Effector memory CD8-positive, alpha-beta T cell (primary cell): ENCODE data around the gene CCNH.

Experiments used
- ATAC-seq: fragments of 150-1000 bp; cut with Tn5 transposase; replicated peaks from 2 replicates; pipeline ENCODE4 v1.10.0; 2021; ENCODE audit warnings: mild to moderate bottlenecking, moderate library complexity
- DNase-seq, 3 experiments: peaks; one replicate each; pipeline ENCODE4 v3.0.0; 2021
- H3K27ac Mint-ChIP-seq, 2 donors: one replicate each; pipeline ENCODE4 v1.8.0; 2022; ENCODE audit warnings: mild to moderate bottlenecking in 2 of 2, mixed read lengths in 2 of 2, moderate library complexity in 2 of 2
- H3K27me3 Mint-ChIP-seq, 2 donors: one replicate each; pipeline ENCODE4 v1.8.0; 2022; ENCODE audit warnings: mixed read lengths in 2 of 2
- H3K36me3 Mint-ChIP-seq: one replicate; pipeline ENCODE4 v1.8.0; 2022; ENCODE audit warnings: mild to moderate bottlenecking, moderate library complexity, mixed read lengths; ENCODE audit not compliant: insufficient read depth
- H3K4me1 Mint-ChIP-seq, 2 donors: one replicate each; pipeline ENCODE4 v1.8.0; 2022; ENCODE audit warnings: low read depth in 2 of 2, mixed read lengths in 2 of 2
- H3K4me3 Mint-ChIP-seq, 2 donors: one replicate each; pipeline ENCODE4 v1.8.0; 2022; ENCODE audit warnings: mild to moderate bottlenecking in 2 of 2, mixed read lengths in 2 of 2, moderate library complexity in 2 of 2
- H3K9me3 Mint-ChIP-seq, 2 donors: one replicate each; pipeline ENCODE4 v1.8.0; 2022; ENCODE audit warnings: mixed read lengths in 2 of 2

The CCNH gene

GRCh38 chr5:87398981-87399614 is 13.6 kb downstream of the CCNH start:
- Mint-ChIP-seq H3K36me3 (peaks cover 94% of the 10 kb centered on the region), H3K27ac (peak overlapping the region; percentile 72 to 87), H3K9me3 (no peaks in the 10 kb centered on the region), H3K4me3 (no peak overlapping the region), H3K27me3 (no peaks in the 10 kb centered on the region), H3K4me1 (peaks cover 8 to 15% of the 10 kb centered on the region in 2 donors)
- DNase-seq (no peak), ATAC-seq (no peak)

GRCh38 chr5:87394411-87395165 is 18.1 kb downstream of the CCNH start:
- Mint-ChIP-seq H3K9me3 (no peaks in the 10 kb centered on the region), H3K36me3 (peaks cover 98% of the 10 kb centered on the region), H3K4me3 (no peak overlapping the region), H3K4me1 (peaks cover 14 to 28% of the 10 kb centered on the region in 2 donors), H3K27me3 (no peaks in the 10 kb centered on the region), H3K27ac (peak overlapping the region in 1 of 2 donors; percentile 19)
- ATAC-seq (no peak), DNase-seq (no peak)

- H3K27ac Mint-ChIP-seq = peak overlapping the region in 1 of 2 donors; percentile 47
- no peaks in the 10 kb centered on the region for H3K9me3 Mint-ChIP-seq
- H3K27me3 Mint-ChIP-seq = no peaks in the 10 kb centered on the region
- H3K4me3 Mint-ChIP-seq = no peak overlapping the region
- H3K4me1 Mint-ChIP-seq = peaks cover 16 to 23% of the 10 kb centered on the region in 2 donors
- DNase-seq (no peak), ATAC-seq (no peak)
- peaks cover 98% of the 10 kb centered on the region for H3K36me3 Mint-ChIP-seq
Observed at GRCh38 chr5:87393331-87393730, 19.4 kb downstream of the CCNH start.

DNA sequence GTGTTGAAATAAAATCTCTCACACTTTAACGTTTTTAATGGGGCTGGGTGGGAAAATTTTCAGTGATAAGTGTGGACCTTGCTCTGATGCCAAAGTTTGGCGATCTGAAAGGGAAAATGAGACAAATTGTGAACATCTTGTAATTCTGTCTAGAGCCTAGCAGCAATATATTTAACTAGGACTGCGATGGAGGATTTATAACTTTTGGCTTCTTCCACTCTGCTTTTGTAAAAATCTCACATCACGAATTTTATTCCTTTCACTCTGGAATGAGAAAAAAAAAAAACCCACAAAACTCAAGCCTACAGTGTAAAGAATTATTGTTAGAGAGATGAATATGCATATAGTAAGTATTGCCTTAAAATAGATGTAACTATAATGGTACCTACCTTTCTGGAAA is 19.9 kb downstream of the CCNH start:
- H3K4me1 Mint-ChIP-seq = peaks cover 16 to 26% of the 10 kb centered on the region in 2 donors
- ATAC-seq = no peak
- H3K27me3 Mint-ChIP-seq = no peaks in the 10 kb centered on the region
- peak overlapping the region; percentile 14 to 47 for H3K27ac Mint-ChIP-seq
- H3K9me3 Mint-ChIP-seq = no peaks in the 10 kb centered on the region
- DNase-seq = no peak
- no peak overlapping the region for H3K4me3 Mint-ChIP-seq
- peaks cover 98% of the 10 kb centered on the region for H3K36me3 Mint-ChIP-seq

- Mint-ChIP-seq H3K27ac (peak overlapping the region; percentile 14 to 47), H3K9me3 (no peaks in the 10 kb centered on the region), H3K4me3 (no peak overlapping the region), H3K36me3 (peaks cover 98% of the 10 kb centered on the region), H3K4me1 (peaks cover 17 to 27% of the 10 kb centered on the region in 2 donors), H3K27me3 (no peaks in the 10 kb centered on the region)
- ATAC-seq = no peak
- DNase-seq = no peak
Observed at GRCh38 chr5:87392170-87392569, 20.6 kb downstream of the CCNH start.

GRCh38 chr5:87390576-87391199 is 22.0 kb downstream of the CCNH start:
- ATAC-seq (no peak), DNase-seq (no peak)
- Mint-ChIP-seq H3K27ac (peak overlapping the region; percentile 14 to 47), H3K9me3 (no peaks in the 10 kb centered on the region), H3K4me3 (no peak overlapping the region), H3K27me3 (no peaks in the 10 kb centered on the region), H3K4me1 (peaks cover 10 to 28% of the 10 kb centered on the region in 2 donors), H3K36me3 (peaks cover 99% of the 10 kb centered on the region)

DNA sequence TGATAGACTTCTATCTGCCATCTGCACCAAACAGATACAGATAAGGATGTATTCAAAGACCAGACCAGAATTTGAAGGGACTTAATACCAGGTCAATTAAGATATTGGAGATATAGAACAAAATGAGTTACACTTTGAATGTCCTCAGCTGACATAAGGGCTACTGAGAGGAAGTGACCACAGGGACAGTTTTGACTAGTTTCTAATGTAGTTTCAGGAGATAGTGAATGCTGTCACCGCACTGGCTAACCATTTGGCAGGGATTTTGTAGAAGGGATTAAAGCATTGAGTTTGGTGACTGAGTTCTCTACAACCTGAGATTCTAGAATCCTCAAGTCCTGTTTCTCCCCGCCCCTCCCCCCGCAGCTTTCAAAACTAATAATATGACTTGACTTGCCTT is 22.7 kb downstream of the CCNH start:
- peak overlapping the region; percentile 14 to 47 for H3K27ac Mint-ChIP-seq
- H3K36me3 Mint-ChIP-seq = peaks cover 99% of the 10 kb centered on the region
- ATAC-seq = peak; percentile 9
- no peaks in the 10 kb centered on the region for H3K9me3 Mint-ChIP-seq
- DNase-seq = no peak
- H3K4me1 Mint-ChIP-seq = peaks cover 10 to 28% of the 10 kb centered on the region in 2 donors
- H3K4me3 Mint-ChIP-seq = no peak overlapping the region
- no peaks in the 10 kb centered on the region for H3K27me3 Mint-ChIP-seq

DNA sequence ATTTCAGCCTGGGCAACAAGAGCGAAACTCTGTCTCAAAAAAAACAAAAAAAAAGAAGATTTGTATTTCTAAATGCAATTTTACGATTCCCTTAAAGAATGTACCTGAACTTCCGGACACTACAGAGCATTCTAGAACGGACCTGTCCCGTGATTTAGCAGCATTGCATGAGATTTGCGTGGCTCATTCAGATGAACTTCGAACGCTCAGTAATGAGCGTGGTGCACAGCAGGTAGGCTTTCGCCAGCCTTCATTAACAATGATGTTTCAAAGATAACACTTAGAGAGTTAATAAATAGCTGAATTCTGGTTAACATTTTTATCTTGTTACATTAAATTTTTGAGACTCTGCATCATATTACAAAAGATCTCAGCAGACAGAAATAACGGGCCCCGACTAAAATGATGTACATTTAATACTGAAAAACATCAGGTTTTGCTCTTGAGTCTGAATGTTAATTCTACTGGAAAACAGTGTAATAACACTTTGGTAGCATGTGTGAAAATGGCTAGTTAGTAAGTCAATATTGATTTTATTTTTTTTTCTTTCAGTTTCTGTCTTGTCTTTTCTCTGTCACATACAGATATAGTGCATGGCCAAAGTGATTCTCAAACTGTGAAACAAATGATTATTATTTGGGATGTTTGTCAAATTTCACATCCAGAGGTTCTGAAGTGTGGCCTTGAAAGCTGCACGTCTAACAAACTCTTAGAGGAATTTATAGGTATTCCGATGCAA is 23.3 kb downstream of the CCNH start:
- Mint-ChIP-seq H3K4me1 (peaks cover 10 to 28% of the 10 kb centered on the region in 2 donors), H3K9me3 (no peaks in the 10 kb centered on the region), H3K27me3 (no peaks in the 10 kb centered on the region), H3K4me3 (no peak overlapping the region), H3K27ac (peak overlapping the region; percentile 14 to 47), H3K36me3 (peaks cover 99% of the 10 kb centered on the region)
- peak; percentile 42 for ATAC-seq
- no peak for DNase-seq

DNA sequence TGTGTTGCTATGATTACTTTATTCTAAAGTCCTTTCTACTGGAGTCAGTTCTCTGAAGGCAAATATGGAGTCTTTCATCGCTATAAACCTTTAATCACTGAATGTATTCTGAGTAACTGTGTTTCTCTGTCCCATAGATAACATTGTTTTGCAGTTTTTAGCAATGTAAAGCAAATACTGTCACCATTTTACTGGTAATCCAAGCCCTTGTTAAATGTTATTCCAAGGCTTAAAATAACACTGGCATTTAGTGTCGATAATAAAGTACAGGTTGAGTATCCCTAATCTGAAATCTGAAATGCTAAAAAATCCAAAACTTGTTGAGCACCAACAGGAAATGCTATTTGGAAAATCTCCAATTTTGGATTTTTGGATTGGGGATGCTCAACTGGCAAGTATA is 24.6 kb downstream of the CCNH start:
- ATAC-seq (no peak), DNase-seq (no peak)
- Mint-ChIP-seq H3K27me3 (no peaks in the 10 kb centered on the region), H3K4me1 (peaks cover 10 to 34% of the 10 kb centered on the region in 2 donors), H3K27ac (peak overlapping the region in 1 of 2 donors; percentile 65), H3K4me3 (no peak overlapping the region), H3K36me3 (peaks cover 99% of the 10 kb centered on the region), H3K9me3 (no peaks in the 10 kb centered on the region)

DNA sequence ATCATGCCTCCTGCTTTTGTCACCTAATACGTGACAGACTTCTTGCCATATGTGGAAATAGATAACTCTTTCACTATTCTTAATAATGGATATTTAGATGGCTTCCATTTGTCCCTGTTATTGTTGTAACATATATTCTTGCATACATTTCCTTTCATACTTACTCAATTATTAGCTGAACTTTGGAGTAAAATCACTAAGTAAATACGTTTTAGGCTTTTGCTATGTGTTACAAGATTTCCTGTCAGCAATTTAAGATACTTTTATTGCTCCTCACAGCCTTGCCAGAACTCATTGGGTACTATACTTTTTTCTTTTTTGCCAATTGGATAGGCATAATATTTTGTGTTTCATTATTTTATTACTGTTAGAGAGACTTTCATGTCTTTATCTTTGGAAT is 26.9 kb downstream of the CCNH start:
- Mint-ChIP-seq H3K9me3 (no peaks in the 10 kb centered on the region), H3K27ac (no peak overlapping the region)
- ATAC-seq = no peak

GRCh38 chr5:87383216-87383615 is 29.5 kb downstream of the CCNH start:
- H3K9me3 Mint-ChIP-seq = no peaks in the 10 kb centered on the region
- H3K27me3 Mint-ChIP-seq = no peaks in the 10 kb centered on the region
- DNase-seq = no peak
- ATAC-seq = no peak
- peaks cover 5 to 24% of the 10 kb centered on the region in 2 donors for H3K4me1 Mint-ChIP-seq
- peaks cover 83% of the 10 kb centered on the region for H3K36me3 Mint-ChIP-seq
- H3K4me3 Mint-ChIP-seq = no peak overlapping the region
- peak overlapping the region in 1 of 2 donors; percentile 16 for H3K27ac Mint-ChIP-seq

More for the DNA sequence above, 26.9 kb downstream of the CCNH start:
- peaks cover 7 to 30% of the 10 kb centered on the region in 2 donors for H3K4me1 Mint-ChIP-seq
- DNase-seq = no peak
- no peak overlapping the region for H3K4me3 Mint-ChIP-seq
- no peaks in the 10 kb centered on the region for H3K27me3 Mint-ChIP-seq
- H3K36me3 Mint-ChIP-seq = peaks cover 92% of the 10 kb centered on the region

DNA sequence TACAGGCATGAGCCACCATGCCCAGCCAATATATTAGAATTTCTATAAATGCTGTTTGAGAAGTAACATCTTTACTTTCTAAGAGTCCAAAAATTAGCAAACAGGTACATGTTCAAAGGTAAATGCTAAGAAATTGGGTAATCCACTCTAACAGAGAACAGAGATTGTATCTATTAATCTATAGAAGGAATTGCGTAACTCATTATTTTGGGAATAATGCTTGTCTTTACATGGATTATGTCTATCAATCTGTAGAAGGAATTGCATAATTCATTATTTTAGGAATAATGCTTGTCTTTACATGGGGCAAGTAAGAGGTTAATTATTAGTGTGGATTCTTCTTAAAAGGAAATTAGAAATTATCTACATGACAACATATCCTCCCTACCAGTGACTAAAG is 30.5 kb downstream of the CCNH start:
- no peak for DNase-seq
- ATAC-seq = no peak
- Mint-ChIP-seq H3K4me3 (no peak overlapping the region), H3K27me3 (no peaks in the 10 kb centered on the region), H3K27ac (peak overlapping the region in 1 of 2 donors; percentile 16), H3K9me3 (no peaks in the 10 kb centered on the region), H3K4me1 (peaks cover 5 to 21% of the 10 kb centered on the region in 2 donors), H3K36me3 (peaks cover 80% of the 10 kb centered on the region)

GRCh38 chr5:87372705-87373104 is 40.0 kb downstream of the CCNH start:
- no peak for ATAC-seq
- H3K36me3 Mint-ChIP-seq = peaks cover 46% of the 10 kb centered on the region

More at GRCh38 chr5:87372705-87373104, 40.0 kb downstream of the CCNH start:
- Mint-ChIP-seq H3K4me1 (peaks cover 2 to 17% of the 10 kb centered on the region in 2 donors), H3K4me3 (no peak overlapping the region), H3K9me3 (no peaks in the 10 kb centered on the region), H3K27ac (peak overlapping the region; percentile 12 to 81), H3K27me3 (no peaks in the 10 kb centered on the region)
- no peak for DNase-seq
